GM21390 (cell line): ENCODE results near the gene AR.

Experiments used
- ATAC-seq: cut with Tn5 transposase; IDR thresholded peaks from one replicate; pipeline ENCODE4 v1.9.1; 2021; ENCODE audit not compliant: unreplicated experiment

The AR gene

DNA sequence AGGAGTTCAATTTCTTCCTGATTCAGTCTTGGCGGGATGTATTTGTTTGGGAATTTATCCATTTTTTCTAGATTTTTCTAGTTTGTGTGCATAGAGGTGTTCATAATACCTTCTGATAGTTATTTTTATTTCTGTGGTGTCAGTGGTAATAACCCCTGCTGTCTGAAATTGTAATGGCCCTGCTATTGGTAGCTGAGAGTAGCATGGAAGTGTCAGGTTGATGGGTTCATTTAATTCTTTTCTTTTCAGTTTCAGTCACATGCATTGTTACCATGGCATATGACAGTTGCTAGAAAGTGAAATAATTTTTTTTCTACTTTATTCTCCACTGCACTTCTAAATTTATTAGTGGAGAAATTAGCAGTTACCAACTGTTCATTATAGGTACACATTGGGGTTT lies 20.7 kb downstream of the AR start:
- ATAC-seq = no peak

GRCh38 chrX:67568769-67569168 lies 24.9 kb downstream of the AR start:
- no peak for ATAC-seq

DNA sequence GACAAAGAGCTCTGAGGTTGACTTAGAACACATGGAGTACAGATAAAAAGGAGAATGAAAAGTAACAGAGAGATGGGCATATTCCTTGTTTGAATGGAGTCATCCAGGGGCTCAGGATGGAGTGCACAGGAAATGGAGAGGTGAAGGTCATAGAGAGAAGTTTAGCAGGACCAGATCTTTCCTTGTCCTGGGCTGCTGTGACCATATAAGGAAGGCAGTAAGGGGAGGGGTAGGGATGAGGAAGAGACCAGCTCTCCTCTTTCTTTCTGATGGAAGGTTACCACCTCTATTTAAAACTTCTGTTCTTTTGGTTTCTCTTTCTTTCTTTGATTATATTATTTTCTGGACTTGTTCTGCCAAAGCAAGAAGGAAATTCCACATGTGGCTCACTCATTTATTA lies 27.0 kb downstream of the AR start:
- ATAC-seq = no peak

- no peak for ATAC-seq
Measured at GRCh38 chrX:67574696-67575095, 30.9 kb downstream of the AR start.

- ATAC-seq = no peak
Measured at GRCh38 chrX:67582436-67582835, 38.6 kb downstream of the AR start.

- no peak for ATAC-seq
Measured at GRCh38 chrX:67583171-67583570, 39.4 kb downstream of the AR start.

GRCh38 chrX:67585401-67585800 lies 41.6 kb downstream of the AR start:
- no peak for ATAC-seq

DNA sequence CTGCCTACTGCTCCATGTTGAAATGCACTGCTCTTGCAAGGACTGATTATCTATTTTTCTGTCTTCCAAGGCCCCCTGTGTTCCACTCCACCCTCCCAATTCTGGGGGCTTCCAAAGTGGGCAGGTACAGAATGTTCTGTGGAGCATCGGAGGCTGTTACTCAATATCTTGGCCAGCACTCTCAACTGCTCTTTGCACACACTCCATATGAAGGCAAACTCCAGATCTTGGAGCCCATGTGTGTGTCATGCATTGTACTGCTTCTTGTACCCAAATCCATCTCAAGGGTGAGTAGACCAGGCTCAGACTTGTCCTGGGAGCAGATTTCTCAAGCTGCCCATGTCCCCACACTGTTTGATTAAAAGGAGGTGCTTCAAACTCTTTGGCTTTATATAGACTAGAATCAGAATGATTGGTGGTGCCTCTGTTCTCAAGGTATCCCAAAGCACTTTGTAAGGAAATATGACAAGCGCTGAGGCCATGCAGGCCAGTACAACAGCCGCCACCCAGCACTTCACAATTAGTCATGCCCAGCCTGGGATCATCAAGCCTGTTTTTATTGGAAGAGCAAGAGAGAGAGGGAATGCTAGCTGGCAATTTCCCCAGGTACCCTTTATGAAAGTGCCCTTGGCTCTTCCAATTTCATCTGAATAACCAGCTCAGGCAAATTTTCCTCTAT lies 44.3 kb downstream of the AR start:
- ATAC-seq = no peak

DNA sequence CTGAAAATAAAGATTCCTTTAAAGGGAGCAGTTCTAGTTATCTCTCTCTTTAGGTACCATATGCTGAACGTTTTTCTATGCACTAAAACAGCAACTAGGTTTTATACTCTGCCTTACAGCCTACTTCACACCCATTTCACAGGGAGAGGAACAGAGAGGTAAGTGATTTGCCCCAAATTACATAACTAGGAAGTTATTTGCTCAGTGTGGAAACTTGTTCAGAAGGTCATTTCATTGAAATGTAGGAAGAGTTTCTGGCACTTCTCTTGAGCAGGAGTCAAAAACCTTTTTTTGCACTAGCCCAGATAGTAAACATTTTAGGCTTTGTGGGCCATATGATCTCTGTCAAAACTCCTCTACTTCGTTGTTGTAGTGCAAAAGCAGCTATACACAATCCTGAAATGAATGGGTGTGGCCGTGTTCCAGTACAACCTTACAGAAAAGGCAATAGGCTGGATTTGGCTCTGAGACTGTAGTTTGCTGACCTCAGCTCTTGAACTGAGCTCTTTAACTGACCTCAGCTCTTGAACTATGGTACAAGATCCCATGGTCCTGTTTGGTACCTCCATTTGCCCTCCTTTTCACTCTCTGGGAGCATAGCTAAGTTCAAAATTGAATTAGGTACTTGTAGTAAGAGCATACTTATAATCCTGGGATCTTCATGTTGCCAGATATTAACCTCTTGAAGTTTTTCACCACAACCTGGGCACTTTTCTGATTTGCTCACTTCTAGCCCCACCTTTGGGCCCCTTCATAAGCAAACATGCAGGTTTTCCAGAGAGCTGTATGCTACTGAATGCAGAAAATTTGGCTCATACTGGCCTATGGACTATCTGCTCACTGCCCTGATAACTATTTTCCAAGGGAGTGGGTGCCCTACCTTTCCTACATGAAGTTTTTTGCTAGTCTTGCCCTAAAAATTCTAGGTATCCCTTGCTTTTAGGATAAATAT lies 53.3 kb downstream of the AR start:
- ATAC-seq = no peak

DNA sequence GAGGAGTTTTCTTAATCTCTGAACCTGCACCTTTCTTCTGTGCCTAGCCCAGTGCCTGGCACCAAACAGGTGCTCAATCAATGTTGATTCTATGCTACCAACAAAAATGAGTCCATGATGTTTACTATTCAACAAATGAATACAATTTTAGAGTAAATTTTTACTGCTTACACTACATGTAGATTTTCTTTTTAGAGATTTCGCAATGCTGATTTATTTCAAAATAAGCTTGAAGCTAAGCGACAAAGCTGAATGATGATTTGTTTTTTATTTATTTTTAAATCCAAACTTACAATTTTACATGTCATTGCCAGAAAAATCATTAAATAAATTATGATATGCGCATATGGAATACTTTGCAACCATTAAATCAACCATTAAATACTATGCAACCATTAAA lies 55.7 kb downstream of the AR start:
- ATAC-seq = no peak

GRCh38 chrX:67601771-67602170 lies 58.0 kb downstream of the AR start:
- ATAC-seq = no peak

DNA sequence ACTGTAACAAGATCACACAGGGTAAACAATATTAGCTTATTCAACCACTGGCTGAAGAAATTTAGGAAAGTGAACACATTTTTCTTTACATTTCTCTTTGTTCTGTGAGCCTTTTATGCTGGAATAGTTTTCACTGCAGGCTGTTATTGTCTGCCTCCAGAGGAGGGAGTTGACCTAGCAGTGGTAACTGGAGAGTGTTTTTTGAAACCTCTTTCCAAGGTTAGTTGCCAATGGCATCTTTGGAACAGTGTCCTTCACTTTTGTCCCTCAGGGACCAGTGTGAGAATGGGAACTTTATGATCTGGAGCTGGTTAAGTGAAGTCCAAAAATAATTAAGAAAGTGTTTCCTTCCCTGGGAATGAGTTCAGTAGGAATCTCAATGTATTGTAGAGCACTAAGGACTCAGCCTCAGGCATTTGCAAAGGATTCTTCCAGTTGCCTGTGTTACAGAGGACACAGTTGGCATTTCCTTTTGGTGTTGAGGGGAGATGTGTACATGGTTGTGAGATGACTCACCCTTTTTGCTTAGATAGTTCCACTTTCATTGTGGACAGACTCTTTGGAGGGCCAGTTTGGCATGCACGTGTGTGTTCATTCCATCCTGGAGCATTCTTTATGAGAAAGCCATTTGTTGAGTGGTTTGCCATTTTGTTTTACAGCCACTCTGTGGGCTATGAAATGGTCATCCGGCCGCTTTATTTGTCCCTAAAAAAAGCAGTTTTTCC lies 61.3 kb downstream of the AR start:
- no peak for ATAC-seq

- ATAC-seq = no peak
Measured at GRCh38 chrX:67607466-67607865, 63.6 kb downstream of the AR start.

- no peak for ATAC-seq
Measured at GRCh38 chrX:67610282-67610681, 66.5 kb downstream of the AR start.

GRCh38 chrX:67612231-67612630 lies 68.4 kb downstream of the AR start:
- ATAC-seq = no peak

- no peak for ATAC-seq
Measured at GRCh38 chrX:67613366-67613765, 69.5 kb downstream of the AR start.

DNA sequence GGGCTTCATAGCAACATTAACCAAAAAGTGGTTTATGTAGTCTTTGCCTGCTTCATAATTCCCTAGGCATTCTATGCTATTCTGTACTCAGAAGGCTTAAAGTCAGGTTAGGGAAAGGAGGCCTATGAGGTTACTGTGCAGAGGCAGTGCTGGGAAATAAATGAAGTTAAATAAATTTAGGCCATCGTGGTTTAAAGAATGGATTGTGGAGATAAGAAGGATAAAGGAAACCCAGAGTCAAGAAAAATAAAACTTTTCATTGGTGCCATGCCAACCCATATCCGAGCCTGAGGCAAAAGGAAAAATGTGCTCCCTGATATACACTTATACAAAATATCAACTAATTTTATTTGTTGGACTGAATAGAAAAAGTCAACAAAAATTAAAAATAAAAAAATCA lies 70.2 kb downstream of the AR start:
- ATAC-seq = no peak

DNA sequence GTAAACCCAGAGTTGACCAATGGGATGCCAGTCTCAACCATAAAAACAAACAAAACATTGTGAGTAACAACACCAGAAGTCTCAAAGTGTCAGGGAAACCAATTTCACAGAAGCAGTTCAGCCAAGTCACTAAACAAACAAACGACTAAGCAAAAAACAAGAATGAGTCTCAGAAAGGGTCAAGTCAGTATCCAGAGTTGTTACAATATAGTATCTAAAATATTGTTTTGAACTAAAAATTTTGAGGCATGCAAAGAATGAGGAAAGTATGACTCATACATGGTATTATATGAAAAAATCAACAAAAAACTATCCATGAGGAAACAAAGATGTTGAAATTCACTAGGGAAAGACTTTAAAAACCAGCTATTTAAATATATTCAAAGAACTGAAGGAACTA lies 70.6 kb downstream of the AR start:
- no peak for ATAC-seq

- no peak for ATAC-seq
Measured at GRCh38 chrX:67619253-67619652, 75.4 kb downstream of the AR start.

- ATAC-seq = no peak
Measured at GRCh38 chrX:67622053-67622585, 78.3 kb downstream of the AR start.

DNA sequence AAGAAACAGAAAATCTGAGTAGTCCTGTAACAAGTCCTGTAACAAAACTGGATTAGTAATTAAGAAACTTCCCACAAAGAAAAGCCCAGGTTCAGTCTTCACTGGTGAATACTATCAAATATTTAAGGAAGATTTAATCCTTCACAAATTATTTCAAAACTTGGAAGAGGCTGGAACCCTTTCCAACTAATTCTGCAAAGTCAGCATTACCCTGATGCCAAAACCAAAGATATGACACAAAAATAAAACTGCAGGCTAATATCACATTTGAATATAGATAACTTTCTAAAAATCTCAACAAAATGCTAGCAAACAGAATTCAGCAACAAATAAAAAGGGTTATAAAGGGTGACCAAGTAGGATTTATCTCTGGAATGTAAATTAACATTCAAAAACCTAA lies 80.5 kb downstream of the AR start:
- ATAC-seq = no peak
